Small intestine (tissue), 7 donors: ENCODE measurements around the gene STRBP. TPM values are rescaled to one million over a fixed set of nuclear protein-coding genes. Genes with fewer than 3 reads are reported as not detected.

ENCODE experiments used
- DNase-seq, 2 donors: peaks; one replicate each; pipeline versions ENCODE4 v3.0.0 to v3.0.0-alpha.2; 2013
- FAIRE-seq: peaks from 2 replicates; lab custom pipeline; 2012; peaks lifted over from hg19 to GRCh38; lab: Jason Lieb, UNC
- H3K27ac ChIP-seq, 3 donors: one replicate each; pipeline ENCODE4 v1.5.1; 2013; ENCODE audit warnings: low read length in 2 of 3, mild to moderate bottlenecking in 2 of 3, control low read depth in 1 of 3, inconsistent platforms in 1 of 3, low read depth in 1 of 3, moderate library complexity in 1 of 3
- H3K27me3 ChIP-seq, 3 donors: one replicate each; pipeline ENCODE4 v1.6.1; 2013; ENCODE audit warnings: low read length in 3 of 3, inconsistent platforms in 1 of 3; ENCODE audit not compliant: control insufficient read depth in 3 of 3, insufficient read depth in 3 of 3
- H3K36me3 ChIP-seq, 3 donors: one replicate each; pipeline ENCODE4 v1.6.1; 2013; ENCODE audit warnings: low read length in 3 of 3, inconsistent platforms in 1 of 3, low read depth in 1 of 3, mild to moderate bottlenecking in 1 of 3, moderate library complexity in 1 of 3; ENCODE audit not compliant: control insufficient read depth in 3 of 3, insufficient read depth in 2 of 3
- H3K4me1 ChIP-seq, 3 donors: one replicate each; pipeline ENCODE4 v1.6.1; 2013; ENCODE audit warnings: low read length in 2 of 3, inconsistent platforms in 1 of 3, low read depth in 1 of 3, mild to moderate bottlenecking in 1 of 3, moderate library complexity in 1 of 3; ENCODE audit not compliant: control insufficient read depth in 3 of 3, insufficient read depth in 2 of 3
- H3K4me3 ChIP-seq, 3 donors: one replicate each; pipeline ENCODE4 v1.5.1; 2013; ENCODE audit warnings: low read length in 3 of 3, control low read depth in 1 of 3, inconsistent platforms in 1 of 3, low read depth in 1 of 3, mild to moderate bottlenecking in 1 of 3, moderate library complexity in 1 of 3
- H3K9me3 ChIP-seq, 2 donors: one replicate each; pipeline ENCODE4 v1.6.1; 2013; ENCODE audit warnings: low read depth in 1 of 2, low read length in 1 of 2; ENCODE audit not compliant: control insufficient read depth in 2 of 2, insufficient read depth in 1 of 2
- WGBS, 3 donors: extraction: QIAGEN DNeasy Blood & Tissue Kit; methylation state at CpG; one replicate each; pipeline ENCODE4 v1.1.7; 2013; 5-methylcytosine and 5-hydroxymethylcytosine counted together
- polyA plus RNA-seq, 4 donors: library from polyadenylated mRNA; stranded (reverse) in 3 of 4; unstranded in 1 of 4; fragments of 200-250 nt in 3 of 4; fragments of 120-200 nt in 1 of 4; gene quantifications; one replicate each; pipeline versions ENCODE4 v1.2.1 to v1.2.3, GENCODE V29; 2013
- donor health status: healthy with polysubstance abuse.
- donor health status: control.
- donor health status: control.
- donor health status: Bipolar disorder and iron deficiency.
- donor health status: healthy.

STRBP gene
- polyA plus RNA-seq, 4 donors = 13.8 to 26.6 (median 23.0) TPM

DNA sequence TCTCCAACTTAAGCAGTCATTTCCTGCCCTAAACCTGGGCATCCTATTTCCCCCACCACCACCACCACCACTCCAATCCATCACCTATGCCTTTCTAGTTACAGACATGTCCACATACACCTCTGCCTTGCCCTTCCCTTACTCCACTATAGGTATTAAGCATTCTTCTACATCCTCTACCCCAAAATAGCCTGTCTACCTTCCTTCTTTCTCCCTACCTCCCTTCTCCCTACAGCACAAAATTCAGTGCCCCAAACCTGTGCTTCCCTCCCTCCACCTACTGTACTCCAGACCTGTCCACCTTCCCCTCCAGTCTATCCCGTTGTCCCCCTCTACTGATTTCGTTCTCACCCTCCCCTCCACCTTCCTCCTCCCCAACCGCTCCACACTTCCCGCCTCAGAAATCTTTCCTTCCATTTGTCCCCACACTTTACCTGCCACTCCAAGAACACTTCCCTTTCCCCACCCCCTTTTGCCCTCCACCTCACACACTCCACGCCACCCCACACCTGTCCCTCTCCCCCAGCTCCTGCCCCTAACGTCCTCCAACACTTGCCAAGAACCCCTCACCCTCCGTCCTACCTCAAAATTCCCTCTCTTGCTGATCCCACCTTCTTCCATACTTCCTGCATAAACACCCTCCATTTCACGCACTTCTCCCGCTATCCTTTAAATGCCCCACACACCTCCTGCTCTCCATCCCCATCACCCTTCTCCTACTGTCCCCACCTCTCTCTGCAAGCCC lies 1.6 kb downstream of the STRBP start:
- H3K36me3 ChIP-seq = no peaks in the 10 kb centered on the region
- H3K4me1 ChIP-seq = peaks cover 0 to 15% (median 7%) of the 10 kb centered on the region in 3 donors
- H3K27ac ChIP-seq = no peak overlapping the region
- peak overlapping the region in 2 of 3 donors; percentile 75 to 95 for H3K4me3 ChIP-seq
- DNase-seq (no peak), FAIRE-seq (no peak)
- 41 to 62% (median 55%) methylated on average over 9 of the region's 9 CpGs for WGBS, 3 donors
- no peaks in the 10 kb centered on the region for H3K9me3 ChIP-seq
- H3K27me3 ChIP-seq = peaks cover 0 to 3% (median 0%) of the 10 kb centered on the region in 3 donors

DNA sequence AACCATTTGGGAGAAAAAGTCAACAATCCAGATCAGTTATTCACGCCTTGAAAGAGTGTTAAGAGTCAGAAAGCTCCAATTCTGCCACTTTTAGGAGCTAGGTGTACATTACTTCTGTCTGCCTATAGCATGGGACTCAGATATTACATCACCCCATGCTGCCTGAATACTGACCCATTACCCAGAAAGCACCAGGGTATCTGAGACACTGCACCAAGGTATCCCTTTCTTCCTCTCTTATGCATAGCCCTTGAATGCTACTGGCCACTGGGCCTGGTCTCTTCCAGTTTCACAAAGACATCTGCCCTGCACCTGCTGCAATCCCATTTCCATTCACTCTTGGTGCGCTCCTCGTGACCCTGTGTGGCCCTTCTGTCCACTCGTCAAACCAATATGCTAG lies 2.6 kb downstream of the STRBP start:
- WGBS, 3 donors = 88 to 92% (median 91%) methylated on average over 4 of the region's 4 CpGs
- Histone ChIP-seq H3K27me3 (peaks cover 0 to 3% (median 0%) of the 10 kb centered on the region in 3 donors), H3K36me3 (no peaks in the 10 kb centered on the region), H3K9me3 (no peaks in the 10 kb centered on the region), H3K27ac (no peak overlapping the region), H3K4me3 (no peak overlapping the region), H3K4me1 (peaks cover 0 to 15% (median 9%) of the 10 kb centered on the region in 3 donors)
- DNase-seq (no peak), FAIRE-seq (no peak)

DNA sequence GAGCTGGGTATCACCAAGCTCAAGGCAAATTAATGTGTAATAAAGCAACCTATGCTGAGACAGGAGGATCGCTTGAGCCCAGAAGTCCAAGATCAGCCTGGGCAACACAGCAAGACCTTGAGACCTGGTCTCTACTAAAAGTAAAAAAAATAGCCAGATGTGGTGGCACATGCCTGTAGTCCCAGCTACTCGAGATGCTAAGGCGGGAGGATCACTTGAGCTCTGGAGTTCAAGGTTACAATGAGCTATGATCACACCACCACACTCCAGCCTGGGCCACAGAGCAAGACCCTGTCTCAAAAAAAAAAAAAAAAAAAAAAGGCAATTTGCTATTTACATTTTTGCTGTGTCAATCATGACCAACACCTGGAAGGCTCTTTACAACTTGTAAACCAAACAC lies 5.2 kb downstream of the STRBP start:
- no peak for FAIRE-seq
- no peak for DNase-seq
- no peaks in the 10 kb centered on the region for H3K27me3 ChIP-seq
- no peaks in the 10 kb centered on the region for H3K9me3 ChIP-seq
- no peaks in the 10 kb centered on the region for H3K36me3 ChIP-seq
- no peak overlapping the region for H3K4me3 ChIP-seq
- no peak overlapping the region for H3K27ac ChIP-seq
- peaks cover 0 to 7% (median 6%) of the 10 kb centered on the region in 3 donors for H3K4me1 ChIP-seq
- WGBS, 3 donors = 72 to 89% (median 75%) methylated on average over 3 of the region's 3 CpGs

DNA sequence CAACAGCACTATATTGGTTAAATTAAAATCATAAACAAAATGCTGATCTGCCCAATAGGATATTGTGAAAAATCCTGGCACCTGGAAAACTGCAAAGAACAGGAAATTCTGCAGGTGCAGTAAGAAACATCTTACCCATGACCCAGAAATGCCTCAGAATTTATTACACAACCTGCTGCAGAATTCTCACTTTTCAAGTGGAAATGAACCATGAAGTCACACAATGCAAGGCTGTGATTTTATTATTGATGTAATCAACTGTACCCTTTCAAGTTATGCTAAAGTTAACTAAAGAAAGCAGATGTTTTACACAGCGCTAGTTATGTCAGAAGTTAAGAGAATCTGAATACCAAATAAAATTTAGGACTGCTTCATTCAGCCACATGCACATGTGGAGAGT lies 6.0 kb downstream of the STRBP start:
- FAIRE-seq = no peak
- H3K9me3 ChIP-seq = no peaks in the 10 kb centered on the region
- H3K27me3 ChIP-seq = no peaks in the 10 kb centered on the region
- H3K27ac ChIP-seq = no peak overlapping the region
- 68 to 88% (median 78%) methylated on average over 1 of the region's 1 CpG for WGBS, 3 donors
- DNase-seq = no peak
- peaks cover 0 to 10% (median 6%) of the 10 kb centered on the region in 3 donors for H3K4me1 ChIP-seq
- no peak overlapping the region for H3K4me3 ChIP-seq
- H3K36me3 ChIP-seq = no peaks in the 10 kb centered on the region

DNA sequence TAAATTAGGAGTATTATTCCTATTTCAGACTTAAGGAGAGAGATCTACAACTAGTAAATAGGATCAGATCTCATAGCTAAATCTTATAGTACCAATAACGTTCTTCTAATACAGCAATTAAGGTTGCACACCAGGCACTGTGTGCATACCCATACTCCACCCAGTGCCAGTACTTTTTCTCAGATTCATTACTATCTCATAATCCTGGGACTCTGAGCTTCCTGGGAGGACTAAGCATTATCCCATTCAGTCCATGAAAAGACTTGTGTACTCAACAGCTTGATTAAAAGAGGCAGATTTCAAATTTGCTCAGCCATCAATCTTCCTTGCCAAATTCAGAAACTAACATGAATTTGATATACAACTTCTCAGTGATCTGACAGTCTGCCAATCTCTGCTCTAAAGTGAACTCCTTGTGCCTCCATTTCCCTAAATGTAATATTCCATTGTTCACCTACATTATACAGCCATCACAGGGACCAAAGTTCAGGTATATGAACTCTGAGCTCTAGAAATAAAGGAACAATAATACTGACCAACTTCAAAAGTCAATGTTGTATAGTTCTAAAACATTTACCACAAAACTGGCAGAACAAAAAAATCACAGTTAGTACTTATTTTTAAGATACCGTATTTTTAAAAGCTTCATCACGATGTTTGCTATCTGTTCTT lies 7.2 kb downstream of the STRBP start:
- WGBS, 3 donors = 30 to 71% (median 41%) methylated on average over 3 of the region's 3 CpGs
- H3K27ac ChIP-seq = no peak overlapping the region

DNA sequence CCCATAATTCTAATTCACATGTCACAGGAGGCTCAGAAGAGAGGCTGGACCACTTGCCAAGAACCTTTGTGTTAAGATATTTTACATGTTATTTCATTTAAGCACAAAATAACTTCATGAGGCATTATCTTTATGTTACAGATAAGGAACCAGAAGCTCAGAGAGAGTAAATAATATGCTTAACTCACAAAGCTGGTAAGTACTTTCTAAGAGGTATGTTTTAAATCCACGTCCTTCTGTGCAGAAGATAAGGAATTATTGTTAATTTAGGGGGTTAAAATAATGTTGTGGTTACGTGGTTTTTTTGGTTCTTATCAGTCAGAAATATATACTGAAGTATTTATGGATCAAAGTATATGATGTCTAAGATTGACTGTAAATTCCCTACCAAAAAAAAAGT lies 8.0 kb downstream of the STRBP start:
- Histone ChIP-seq H3K4me3 (no peak overlapping the region), H3K9me3 (no peaks in the 10 kb centered on the region), H3K27ac (no peak overlapping the region), H3K4me1 (peaks cover 0 to 7% (median 0%) of the 10 kb centered on the region in 3 donors), H3K27me3 (no peaks in the 10 kb centered on the region), H3K36me3 (no peaks in the 10 kb centered on the region)
- no peak for FAIRE-seq
- 24 to 60% (median 50%) methylated on average over 2 of the region's 2 CpGs for WGBS, 3 donors
- DNase-seq = no peak

More for the DNA sequence above, 7.2 kb downstream of the STRBP start:
- H3K9me3 ChIP-seq = no peaks in the 10 kb centered on the region
- H3K4me1 ChIP-seq = peaks cover 0 to 7% (median 0%) of the 10 kb centered on the region in 3 donors
- no peak for FAIRE-seq
- no peaks in the 10 kb centered on the region for H3K36me3 ChIP-seq
- DNase-seq = peak; percentile 35 to 67
- no peaks in the 10 kb centered on the region for H3K27me3 ChIP-seq
- H3K4me3 ChIP-seq = no peak overlapping the region

DNA sequence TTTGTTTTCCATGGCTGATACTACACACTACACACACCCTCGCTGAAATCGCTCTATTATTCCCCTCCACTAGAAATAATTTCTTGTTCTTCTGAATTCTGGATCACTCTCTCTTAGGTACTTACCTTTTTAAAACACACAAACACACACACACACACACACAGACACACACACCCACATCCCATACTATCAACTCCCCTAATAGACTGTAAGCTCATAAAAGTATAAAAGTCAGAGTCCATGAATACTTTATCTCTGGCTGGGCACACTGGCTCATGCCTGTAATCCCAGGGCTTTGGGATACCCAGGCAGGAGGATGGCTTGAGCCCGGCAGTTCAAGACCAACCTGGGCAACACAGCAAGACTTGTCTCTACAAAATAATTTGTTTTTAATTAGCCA lies 11.1 kb downstream of the STRBP start:
- FAIRE-seq = no peak
- Histone ChIP-seq H3K4me1 (peaks cover 0 to 6% (median 0%) of the 10 kb centered on the region in 3 donors), H3K36me3 (no peaks in the 10 kb centered on the region), H3K27me3 (no peaks in the 10 kb centered on the region), H3K4me3 (no peak overlapping the region), H3K27ac (no peak overlapping the region), H3K9me3 (peaks cover 0 to 2% of the 10 kb centered on the region in 2 donors)
- DNase-seq = peak; percentile 74 to 81
- WGBS, 3 donors = 50 to 82% (median 56%) methylated on average over 3 of the region's 3 CpGs

DNA sequence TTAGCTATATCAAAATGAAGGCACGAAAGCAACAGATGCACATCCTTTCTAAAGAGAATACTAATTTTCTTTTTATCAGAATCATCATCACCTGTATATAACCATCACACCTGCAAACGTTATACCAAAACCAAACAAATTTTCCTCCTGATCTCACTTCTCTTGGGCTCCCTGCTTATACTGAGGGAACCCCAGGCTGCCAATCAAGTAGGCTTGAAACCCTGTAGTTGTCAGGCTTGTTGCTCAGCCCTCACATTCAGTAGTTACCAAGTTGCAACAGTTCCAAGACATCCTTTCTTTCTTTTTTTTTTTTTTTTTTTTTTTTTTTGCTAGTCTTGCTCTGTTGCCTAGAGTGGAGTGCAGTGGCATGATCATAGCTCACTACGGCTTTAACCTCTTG lies 12.7 kb downstream of the STRBP start:
- DNase-seq (no peak), FAIRE-seq (no peak)
- Histone ChIP-seq H3K4me1 (peaks cover 3 to 7% (median 5%) of the 10 kb centered on the region in 3 donors), H3K9me3 (peaks cover 0 to 2% of the 10 kb centered on the region in 2 donors), H3K4me3 (no peak overlapping the region), H3K36me3 (no peaks in the 10 kb centered on the region), H3K27me3 (no peaks in the 10 kb centered on the region), H3K27ac (no peak overlapping the region)
- 88 to 90% (median 89%) methylated on average over 3 of the region's 3 CpGs for WGBS, 3 donors
